GM18870 (cell line): ENCODE data around the gene IRF4.

Experiments used
- ATAC-seq: cut with Tn5 transposase; IDR thresholded peaks from one replicate; pipeline ENCODE4 v1.9.1; 2021; ENCODE audit warnings: moderate library complexity; ENCODE audit not compliant: unreplicated experiment

The IRF4 gene

GRCh38 chr6:441126-441920 is 49.8 kb downstream of the IRF4 start:
- no peak for ATAC-seq

- no peak for ATAC-seq
These were observed 52.1 kb downstream of the IRF4 start for GRCh38 chr6:443621-444159.

- no peak for ATAC-seq
These were observed 53.2 kb downstream of the IRF4 start for GRCh38 chr6:444653-445275.

GRCh38 chr6:445571-446417 is 54.2 kb downstream of the IRF4 start:
- ATAC-seq, result no peak

GRCh38 chr6:446418-447366 is 55.1 kb downstream of the IRF4 start:
- ATAC-seq, result no peak

GRCh38 chr6:447381-448165 is 56.0 kb downstream of the IRF4 start:
- no peak for ATAC-seq

- ATAC-seq, result no peak
These were observed 56.9 kb downstream of the IRF4 start for GRCh38 chr6:448296-449056.

GRCh38 chr6:449057-449430 is 57.5 kb downstream of the IRF4 start:
- no peak for ATAC-seq

GRCh38 chr6:449486-450419 is 58.2 kb downstream of the IRF4 start:
- no peak for ATAC-seq

- no peak for ATAC-seq
These were observed 59.8 kb downstream of the IRF4 start for GRCh38 chr6:451336-451735.

GRCh38 chr6:451847-452246 is 60.3 kb downstream of the IRF4 start:
- ATAC-seq, result no peak

GRCh38 chr6:452301-453067 is 60.9 kb downstream of the IRF4 start:
- no peak for ATAC-seq

GRCh38 chr6:453152-453551 is 61.6 kb downstream of the IRF4 start:
- no peak for ATAC-seq

- no peak for ATAC-seq
These were observed 62.8 kb downstream of the IRF4 start for GRCh38 chr6:454148-454991.

- no peak for ATAC-seq
These were observed 63.5 kb downstream of the IRF4 start for GRCh38 chr6:455006-455585.

GRCh38 chr6:455835-456234 is 64.3 kb downstream of the IRF4 start:
- ATAC-seq, result no peak
